ENCODE measurements around the gene ETS1.

DNA sequence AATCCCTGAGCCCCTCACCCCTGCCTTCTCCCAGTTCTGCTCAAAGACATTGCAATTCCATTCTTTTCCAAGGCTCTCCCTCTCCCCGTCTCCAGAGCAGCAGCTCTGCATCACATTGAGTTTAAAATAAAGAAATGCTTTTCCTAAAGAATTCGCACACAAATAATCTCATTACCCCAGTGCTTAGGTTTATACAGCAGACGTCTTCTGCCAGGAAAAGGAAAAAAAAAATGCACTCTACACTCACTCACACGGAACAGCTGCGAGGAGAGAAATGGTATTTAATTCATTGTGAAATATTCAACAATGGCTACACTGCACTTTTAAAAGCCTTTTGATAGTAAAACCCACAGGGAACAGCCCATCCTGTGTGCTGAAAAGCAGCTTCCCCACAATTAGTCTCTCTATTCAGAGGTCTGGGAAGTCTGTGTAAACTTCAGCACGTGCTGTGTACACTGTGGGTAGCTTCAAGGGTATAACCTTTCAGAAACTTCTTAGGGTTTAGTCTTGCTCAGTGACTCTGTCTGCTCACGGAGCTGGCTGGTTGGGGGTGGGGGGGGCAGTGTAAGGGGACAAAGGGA lies 42.8 kb downstream of the ETS1 start:
- TF ChIP-seq SPI1 (IDR thresholded peaks at IDR 0.05; ENCODE audit: borderline replicate concordance, low read depth): no peak
- TF ChIP-seq, protein P1, sequence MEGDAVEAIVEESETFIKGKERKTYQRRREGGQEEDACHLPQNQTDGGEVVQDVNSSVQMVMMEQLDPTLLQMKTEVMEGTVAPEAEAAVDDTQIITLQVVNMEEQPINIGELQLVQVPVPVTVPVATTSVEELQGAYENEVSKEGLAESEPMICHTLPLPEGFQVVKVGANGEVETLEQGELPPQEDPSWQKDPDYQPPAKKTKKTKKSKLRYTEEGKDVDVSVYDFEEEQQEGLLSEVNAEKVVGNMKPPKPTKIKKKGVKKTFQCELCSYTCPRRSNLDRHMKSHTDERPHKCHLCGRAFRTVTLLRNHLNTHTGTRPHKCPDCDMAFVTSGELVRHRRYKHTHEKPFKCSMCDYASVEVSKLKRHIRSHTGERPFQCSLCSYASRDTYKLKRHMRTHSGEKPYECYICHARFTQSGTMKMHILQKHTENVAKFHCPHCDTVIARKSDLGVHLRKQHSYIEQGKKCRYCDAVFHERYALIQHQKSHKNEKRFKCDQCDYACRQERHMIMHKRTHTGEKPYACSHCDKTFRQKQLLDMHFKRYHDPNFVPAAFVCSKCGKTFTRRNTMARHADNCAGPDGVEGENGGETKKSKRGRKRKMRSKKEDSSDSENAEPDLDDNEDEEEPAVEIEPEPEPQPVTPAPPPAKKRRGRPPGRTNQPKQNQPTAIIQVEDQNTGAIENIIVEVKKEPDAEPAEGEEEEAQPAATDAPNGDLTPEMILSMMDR (IDR thresholded peaks at IDR 0.05; ENCODE audit: insufficient read depth, low read length): no peak
- no peak for TF ChIP-seq GABPA (IDR thresholded peaks at IDR 0.05; ENCODE audit: low read depth)

Measured in HL-60 (cell line).